OCI-LY7 (cell line): ENCODE results near the gene TSPYL1. TPM values are rescaled to one million over a fixed set of nuclear protein-coding genes. Genes with fewer than 3 reads are reported as not detected.

ENCODE experiments used
- Bru-seq: library from RNA; stranded (reverse); fragments of 400-500 nt; gene quantifications from one replicate; lab custom pipeline; 2021; lab: Mats Ljungman, UMichigan
- BruChase-seq, 2 experiments: library from RNA; stranded (reverse); fragments of 400-500 nt; gene quantifications; one replicate each; lab custom pipeline; 2021; lab: Mats Ljungman, UMichigan
- BruUV-seq: library from RNA; stranded (reverse); fragments of 400-500 nt; replicated peaks from 2 replicates; lab custom pipeline; 2021; lab: Mats Ljungman, UMichigan
- CTCF ChIA-PET: fragments of 300-600 bp; sonication (Branson Sonifier 250); formaldehyde crosslinking; loops from one replicate; lab custom pipeline; 2022; ENCODE audit warnings: antibody characterized with exemption; ENCODE audit not compliant: unreplicated experiment; lab: Charles Lee
- POLR2A ChIA-PET: fragments of 300-600 bp; sonication (Branson Sonifier 250); formaldehyde crosslinking; loops from one replicate; lab custom pipeline; 2022; ENCODE audit warnings: antibody characterized with exemption; lab: Charles Lee
- DNase-seq: peaks from one replicate; pipeline ENCODE4 v3.0.0-alpha.2; 2015; ENCODE audit warnings: low spot score
- H2AFZ ChIP-seq: fragments of 200-600 bp; sonication (generic), shearing (Covaris generic); 2 replicates; pipeline ENCODE4 v1.6.1; 2014; ENCODE audit warnings: mild to moderate bottlenecking, antibody characterized with exemption, low read length, moderate library complexity
- H3K27ac ChIP-seq: fragments of 200-600 bp; sonication (generic); 2 replicates; pipeline ENCODE4 v1.5.1; 2014; ENCODE audit warnings: mixed run types, low read depth, mild to moderate bottlenecking, moderate library complexity, low read length, inconsistent platforms; ENCODE audit not compliant: poor library complexity, severe bottlenecking
- H3K36me3 ChIP-seq: fragments of 200-600 bp; sonication (generic); 2 replicates; pipeline ENCODE4 v1.6.1; 2014; ENCODE audit warnings: mild to moderate bottlenecking, antibody characterized with exemption, low read length, moderate library complexity, mixed read lengths; ENCODE audit not compliant: insufficient read depth
- H3K4me1 ChIP-seq: fragments of 200-600 bp; sonication (generic); 2 replicates; pipeline ENCODE4 v1.5.1; 2014; ENCODE audit warnings: mild to moderate bottlenecking, low read length; ENCODE audit not compliant: insufficient read depth, poor library complexity, severe bottlenecking
- H3K4me2 ChIP-seq: fragments of 200-600 bp; sonication (generic); 2 replicates; pipeline ENCODE4 v1.6.1; 2014; ENCODE audit warnings: mild to moderate bottlenecking, low read length
- H3K4me3 ChIP-seq: fragments of 200-600 bp; sonication (generic); 2 replicates; pipeline ENCODE4 v1.5.1; 2014; ENCODE audit warnings: mild to moderate bottlenecking, low read depth, low read length; ENCODE audit not compliant: poor library complexity, severe bottlenecking
- H3K79me2 ChIP-seq: fragments of 200-600 bp; sonication (generic); 2 replicates; pipeline ENCODE4 v1.6.1; 2016; ENCODE audit warnings: low read depth, mild to moderate bottlenecking, low read length, moderate library complexity, mixed read lengths; ENCODE audit not compliant: insufficient read depth
- H3K9me2 ChIP-seq: fragments of 200-600 bp; sonication (generic); 2 replicates; pipeline ENCODE4 v1.6.1; 2016; ENCODE audit warnings: mild to moderate bottlenecking, low read length, mixed read lengths; ENCODE audit not compliant: insufficient read depth
- H3K9me3 ChIP-seq: fragments of 200-600 bp; sonication (generic); 2 replicates; pipeline ENCODE4 v1.6.1; 2014; ENCODE audit warnings: mild to moderate bottlenecking, mixed run types, low read length, mixed read lengths
- H4K20me1 ChIP-seq: fragments of 200-600 bp; sonication (generic); 2 replicates; pipeline ENCODE4 v1.6.1; 2014; ENCODE audit warnings: mild to moderate bottlenecking, antibody characterized with exemption, low read length, moderate library complexity, mixed read lengths; ENCODE audit not compliant: insufficient read depth
- EZH2phosphoT487 ChIP-seq: fragments of 200-600 bp; sonication (generic); IDR thresholded peaks from 2 replicates; pipeline ENCODE4 v1.6.1; 2018; ENCODE audit warnings: low read depth, borderline replicate concordance, mild to moderate bottlenecking, mixed run types, antibody characterized with exemption, low read length, moderate library complexity, mixed read lengths
- intact Hi-C: fragments of 100-400 bp; cut with micrococcal nuclease; formaldehyde crosslinking; loops from one replicate; pipeline ENCODE4 v1.10.0; 2022; ENCODE audit not compliant: unreplicated experiment
- long read RNA-seq: library from polyadenylated mRNA; stranded (forward); transcript quantifications from one replicate; pipeline ENCODE4 v2.0.0, GENCODE V29; 2022
- total RNA-seq, 2 experiments: library from RNA; depleted of rRNA in 1 of 2; stranded (reverse); fragments of >200 nt in 1 of 2; shearing (Covaris generic) in 1 of 2; gene quantifications; 2 replicates each; pipeline ENCODE4 v1.2.3, GENCODE V29; 2014 to 2022
- TF ChIP-seq, protein P1 (sequence below): fragments of 200-600 bp; sonication (generic); conservative IDR thresholded peaks from 2 replicates; pipeline ENCODE4 v1.5.1; 2014; ENCODE audit warnings: mild to moderate bottlenecking, antibody characterized with exemption, low read length, moderate library complexity, mixed read lengths

TSPYL1 gene
- total RNA-seq (2014; rRNA removed; shearing (Covaris generic)) = 32.8 and 33.3 TPM in 2 replicates
- total RNA-seq (2022) = 50.3 and 55.3 TPM in 2 replicates
- percentile 94 among the genes with signal in this experiment for Bru-seq, nascent RNA
- BruChase-seq, experiment 1, labeled RNA remaining after a 6-hour chase = percentile 97 among the genes with signal in this experiment
- percentile 99 among the genes with signal in this experiment for BruChase-seq, experiment 2, labeled RNA remaining after a 2-hour chase
- long read RNA-seq, transcript TSPYL1-201 (1 exons, 3,326 nt) = major isoform, 44 of 44 reads
- long read RNA-seq, partial matches to known transcripts = 0 of 44 reads
- long read RNA-seq, other reads (novel, unspliced or antisense) = 0 of 44 reads

DNA sequence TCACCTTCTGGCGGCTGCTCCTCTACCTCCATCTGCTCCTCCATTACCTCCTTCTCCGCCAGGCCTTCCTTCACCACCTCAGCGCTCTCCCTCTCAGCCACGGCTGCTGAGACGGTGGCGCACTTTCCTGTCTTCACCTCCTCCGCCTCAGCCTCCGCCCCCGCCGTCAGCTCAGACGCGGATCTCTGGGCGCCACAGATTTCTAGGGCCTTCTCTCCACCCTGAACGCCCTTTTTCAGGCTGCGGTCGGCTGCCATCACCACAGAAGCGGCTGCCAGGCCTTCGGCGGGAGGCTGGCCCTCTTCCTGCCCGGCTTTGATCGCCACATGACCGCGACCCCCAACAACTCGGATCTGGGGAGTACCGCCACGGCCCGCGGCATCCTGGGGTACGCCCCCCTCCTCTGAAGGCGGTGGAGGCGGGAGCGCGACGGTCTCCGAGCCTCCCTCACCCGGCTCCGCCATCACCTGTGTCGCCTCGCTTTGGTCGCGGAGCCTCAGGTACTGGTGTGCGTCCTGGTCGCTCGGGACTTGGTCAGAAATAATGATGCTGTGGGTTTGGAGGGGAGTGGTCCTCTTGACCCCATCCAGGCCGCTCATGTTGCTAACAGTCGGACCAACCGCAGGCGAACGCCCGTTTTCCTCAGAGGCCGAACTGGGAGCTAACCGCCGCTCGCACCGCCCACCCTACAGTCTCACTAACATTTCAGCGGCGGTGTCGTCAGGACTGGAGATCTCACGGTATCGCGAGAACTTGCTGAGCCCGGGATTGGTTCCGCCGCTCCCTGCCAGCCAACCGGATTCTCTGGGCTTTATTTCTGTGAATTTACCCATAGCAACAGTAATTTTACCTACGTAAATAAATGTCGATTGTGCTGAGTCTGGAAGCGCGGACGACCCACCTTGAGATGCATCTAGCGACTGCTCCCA, at the start of gene TSPYL1:
Gene TSPYL1 (minus strand): TSS at position 699 of the 929 bp plus-strand sequence. CDS start 100 bp downstream, at position 599.
- peak; percentile 97 for DNase-seq
- Histone ChIP-seq H3K79me2 (peaks cover 54% of the 10 kb centered on the region), H4K20me1 (peaks cover 37% of the 10 kb centered on the region), H3K36me3 (peaks cover 41% of the 10 kb centered on the region), H3K27ac (peak within 1 kb of the TSS; percentile 78), H3K4me3 (peak within 1 kb of the TSS; percentile 86), H3K4me1 (peaks cover 68% of the 10 kb centered on the region), H3K9me3 (no peaks in the 10 kb centered on the region), H3K9me2 (no peaks in the 10 kb centered on the region), H2AFZ (peak within 1 kb of the TSS; percentile 76), H3K4me2 (peak within 1 kb of the TSS; percentile 93)
- ChIA-PET CTCF (interaction anchor here (0.6 to 1.2 kb wide), 2 partner anchors 289 to 293 kb away, joined by 3 read pairs; no protein-coding TSS in a partner anchor), POLR2A (interaction anchor here (0.9 to 3.4 kb wide), 9 partner anchors 10 to 293 kb away, joined by 3 to 16 read pairs (median 5); partner anchors contain the start of genes RWDD1 and TSPYL4)
- no TSS peak for BruUV-seq
- intact Hi-C loops = loop anchor here (2.0 to 10.0 kb wide), 5 partner anchors 25 to 385 kb away; partner anchors contain the start of genes CALHM6, RWDD1, TSPYL4 and ZUP1
- TF ChIP-seq, protein P1, sequence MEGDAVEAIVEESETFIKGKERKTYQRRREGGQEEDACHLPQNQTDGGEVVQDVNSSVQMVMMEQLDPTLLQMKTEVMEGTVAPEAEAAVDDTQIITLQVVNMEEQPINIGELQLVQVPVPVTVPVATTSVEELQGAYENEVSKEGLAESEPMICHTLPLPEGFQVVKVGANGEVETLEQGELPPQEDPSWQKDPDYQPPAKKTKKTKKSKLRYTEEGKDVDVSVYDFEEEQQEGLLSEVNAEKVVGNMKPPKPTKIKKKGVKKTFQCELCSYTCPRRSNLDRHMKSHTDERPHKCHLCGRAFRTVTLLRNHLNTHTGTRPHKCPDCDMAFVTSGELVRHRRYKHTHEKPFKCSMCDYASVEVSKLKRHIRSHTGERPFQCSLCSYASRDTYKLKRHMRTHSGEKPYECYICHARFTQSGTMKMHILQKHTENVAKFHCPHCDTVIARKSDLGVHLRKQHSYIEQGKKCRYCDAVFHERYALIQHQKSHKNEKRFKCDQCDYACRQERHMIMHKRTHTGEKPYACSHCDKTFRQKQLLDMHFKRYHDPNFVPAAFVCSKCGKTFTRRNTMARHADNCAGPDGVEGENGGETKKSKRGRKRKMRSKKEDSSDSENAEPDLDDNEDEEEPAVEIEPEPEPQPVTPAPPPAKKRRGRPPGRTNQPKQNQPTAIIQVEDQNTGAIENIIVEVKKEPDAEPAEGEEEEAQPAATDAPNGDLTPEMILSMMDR = peak; percentile 43
- TF ChIP-seq EZH2phosphoT487 = no peak

DNA sequence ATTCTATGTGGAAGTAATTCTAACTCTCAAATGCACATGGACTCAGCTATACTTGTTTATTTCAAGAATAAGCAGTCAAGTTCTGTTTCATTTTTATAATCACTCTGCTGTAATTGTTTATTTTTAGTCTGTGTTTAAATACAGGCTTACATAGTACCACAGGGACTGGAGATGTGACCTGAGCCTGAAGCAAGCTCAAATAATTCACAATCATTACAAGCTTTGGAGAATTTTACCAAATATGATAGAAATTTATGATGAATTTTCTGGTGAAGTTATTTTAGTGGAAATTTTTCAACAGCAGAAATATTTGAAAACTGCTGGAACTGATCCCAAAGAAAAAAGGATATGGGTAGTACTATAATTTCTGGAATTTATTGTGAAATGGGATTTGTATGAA, 49.4 kb upstream of the TSPYL1 start:
- intact Hi-C loops = no loop called here
- H4K20me1 ChIP-seq = no peaks in the 10 kb centered on the region
- peaks cover 4% of the 10 kb centered on the region; the same call in 1 of the 2 replicates for H3K9me2 ChIP-seq
- H3K4me3 ChIP-seq = no peak overlapping the region
- TF ChIP-seq, protein P1 = no peak
- TF ChIP-seq EZH2phosphoT487 = no peak
- H3K36me3 ChIP-seq = no peaks in the 10 kb centered on the region
- ChIA-PET POLR2A (interaction anchor here (0.6 to 1.8 kb wide), 2 partner anchors 21 to 25 kb away, joined by 3 to 4 read pairs; no protein-coding TSS in a partner anchor), CTCF (no interaction called here)
- H3K9me3 ChIP-seq = no peaks in the 10 kb centered on the region
- no peak overlapping the region for H2AFZ ChIP-seq
- H3K4me2 ChIP-seq = no peak overlapping the region
- no TSS peak for BruUV-seq
- no peak for DNase-seq
- no peak overlapping the region for H3K27ac ChIP-seq
- no peaks in the 10 kb centered on the region for H3K79me2 ChIP-seq
- H3K4me1 ChIP-seq = no peaks in the 10 kb centered on the region
